Testis (tissue), 2 donors: ENCODE measurements around the gene PSD4.

Source experiments
- POLR2A ChIP-seq: fragments of 450-650 bp; IDR thresholded peaks from one replicate; pipeline ENCODE4 v1.6.1; 2017; ENCODE audit warnings: antibody characterized with exemption, mild to moderate bottlenecking, moderate library complexity
- TF ChIP-seq, protein P1 (sequence below), 3 experiments: fragments of 450-650 bp in 2 of 3; fragments of 200-600 bp in 1 of 3; sonication (generic) in 1 of 3; IDR thresholded peaks; one replicate each; pipeline ENCODE4 v1.5.1; 2016 to 2019; ENCODE audit warnings: antibody characterized with exemption in 3 of 3, mild to moderate bottlenecking in 2 of 3, moderate library complexity in 1 of 3

DNA sequence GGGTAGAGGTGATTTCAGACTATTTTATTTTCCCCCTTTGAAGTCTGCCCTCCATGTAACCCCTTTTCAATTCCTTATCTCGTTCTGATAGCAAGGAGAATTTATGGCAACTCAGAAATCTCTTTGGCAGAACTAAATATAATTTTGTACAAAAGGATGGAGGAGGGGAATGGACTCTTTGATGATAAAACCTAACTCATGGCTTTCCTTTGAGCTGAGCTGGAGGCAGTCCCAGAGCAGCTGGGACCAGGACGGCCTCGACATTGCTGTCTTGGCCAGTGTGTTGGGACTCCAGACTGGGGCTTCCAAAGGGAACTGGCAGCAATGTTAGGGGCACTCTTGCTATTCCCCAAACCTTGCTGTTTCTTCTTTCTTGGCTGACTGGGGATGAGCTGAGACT, 57.3 kb downstream of the PSD4 start:
- TF ChIP-seq, protein P1, sequence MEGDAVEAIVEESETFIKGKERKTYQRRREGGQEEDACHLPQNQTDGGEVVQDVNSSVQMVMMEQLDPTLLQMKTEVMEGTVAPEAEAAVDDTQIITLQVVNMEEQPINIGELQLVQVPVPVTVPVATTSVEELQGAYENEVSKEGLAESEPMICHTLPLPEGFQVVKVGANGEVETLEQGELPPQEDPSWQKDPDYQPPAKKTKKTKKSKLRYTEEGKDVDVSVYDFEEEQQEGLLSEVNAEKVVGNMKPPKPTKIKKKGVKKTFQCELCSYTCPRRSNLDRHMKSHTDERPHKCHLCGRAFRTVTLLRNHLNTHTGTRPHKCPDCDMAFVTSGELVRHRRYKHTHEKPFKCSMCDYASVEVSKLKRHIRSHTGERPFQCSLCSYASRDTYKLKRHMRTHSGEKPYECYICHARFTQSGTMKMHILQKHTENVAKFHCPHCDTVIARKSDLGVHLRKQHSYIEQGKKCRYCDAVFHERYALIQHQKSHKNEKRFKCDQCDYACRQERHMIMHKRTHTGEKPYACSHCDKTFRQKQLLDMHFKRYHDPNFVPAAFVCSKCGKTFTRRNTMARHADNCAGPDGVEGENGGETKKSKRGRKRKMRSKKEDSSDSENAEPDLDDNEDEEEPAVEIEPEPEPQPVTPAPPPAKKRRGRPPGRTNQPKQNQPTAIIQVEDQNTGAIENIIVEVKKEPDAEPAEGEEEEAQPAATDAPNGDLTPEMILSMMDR (IDR thresholded peaks at IDR 0.05), result no peak
- no peak for TF ChIP-seq POLR2A
